Osteoblast (primary cell): ENCODE measurements around the gene TECPR1. TPM values are rescaled to one million over a fixed set of nuclear protein-coding genes. Genes with fewer than 3 reads are reported as not detected.

Experiments used
- DNase-seq: peaks from one replicate; pipeline ENCODE4 v3.0.0; 2011; ENCODE audit warnings: low spot score, mixed read lengths; ENCODE audit not compliant: insufficient read length; ENCODE audit errors: missing footprints
- H2AFZ ChIP-seq: 2 replicates; pipeline ENCODE4 v1.6.0; 2011; ENCODE audit warnings: mild to moderate bottlenecking, low read length
- H3K27ac ChIP-seq: 2 replicates; pipeline ENCODE4 v1.5.1; 2011; ENCODE audit warnings: mild to moderate bottlenecking, low read depth, low read length, moderate library complexity
- H3K27me3 ChIP-seq: 2 replicates; pipeline ENCODE4 v1.6.0; 2012; ENCODE audit warnings: mild to moderate bottlenecking, control low read depth, inconsistent platforms, low read length, moderate library complexity; ENCODE audit not compliant: insufficient read depth
- H3K36me3 ChIP-seq: 2 replicates; pipeline ENCODE4 v1.5.1; 2011; ENCODE audit warnings: mild to moderate bottlenecking, low read length, control low read depth, moderate library complexity; ENCODE audit not compliant: insufficient read depth
- H3K4me1 ChIP-seq: 2 replicates; pipeline ENCODE4 v1.5.1; 2011; ENCODE audit warnings: mild to moderate bottlenecking, low read length, control low read depth, moderate library complexity; ENCODE audit not compliant: insufficient read depth
- H3K4me2 ChIP-seq: 2 replicates; pipeline ENCODE4 v1.6.0; 2011; ENCODE audit warnings: mild to moderate bottlenecking, low read length; ENCODE audit not compliant: insufficient read depth
- H3K4me3 ChIP-seq: fragments of 200-600 bp; sonication (generic); 3 replicates; pipeline ENCODE4 v1.5.1; 2012; ENCODE audit warnings: mild to moderate bottlenecking, low read length, inconsistent platforms; ENCODE audit not compliant: insufficient read depth
- H3K79me2 ChIP-seq: 2 replicates; pipeline ENCODE4 v1.6.0; 2012; ENCODE audit warnings: mild to moderate bottlenecking, low read length, control low read depth, inconsistent platforms; ENCODE audit not compliant: insufficient read depth
- H3K9me3 ChIP-seq: 2 replicates; pipeline ENCODE4 v1.5.1; 2011; ENCODE audit warnings: low read depth, low read length, control low read depth
- H4K20me1 ChIP-seq: 2 replicates; pipeline ENCODE4 v1.6.0; 2012; ENCODE audit warnings: mild to moderate bottlenecking, low read length, control low read depth; ENCODE audit not compliant: insufficient read depth
- total RNA-seq: library from RNA; depleted of rRNA; stranded (reverse); fragments of >200 nt; gene quantifications from 2 replicates; pipeline ENCODE4 v1.2.3, GENCODE V29; 2012
- TF ChIP-seq, protein P1 (sequence below): IDR thresholded peaks from 2 replicates; pipeline ENCODE4 v1.5.1; 2011; ENCODE audit warnings: mild to moderate bottlenecking, low read depth, low read length, moderate library complexity; ENCODE audit errors: extremely low read depth

TECPR1 gene
- total RNA-seq, 1 donor = 20.3 TPM

DNA sequence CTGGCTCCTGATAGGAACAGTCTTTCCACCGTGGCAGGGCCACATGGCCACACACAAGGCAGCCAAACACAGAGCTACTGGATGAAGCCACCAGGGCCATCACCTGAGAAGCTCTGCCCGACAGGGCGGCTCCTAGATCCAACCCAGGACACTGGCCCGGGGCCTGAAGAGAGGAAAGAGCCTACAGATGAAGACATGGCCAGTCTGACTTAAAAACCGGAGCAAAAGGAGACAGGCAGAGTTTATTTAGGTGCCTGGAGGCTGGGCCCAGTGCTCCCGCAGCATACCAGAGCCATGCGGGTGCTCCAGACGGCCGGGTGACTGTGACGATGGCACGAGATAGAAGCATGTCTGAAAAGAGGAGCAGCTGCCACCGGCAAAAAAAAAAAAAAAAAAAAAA is 3.9 kb downstream of the TECPR1 start:
- Histone ChIP-seq H3K4me2 (no peak overlapping the region), H3K79me2 (peaks cover 29% of the 10 kb centered on the region), H3K27me3 (no peaks in the 10 kb centered on the region), H3K36me3 (peaks cover 5% of the 10 kb centered on the region), H4K20me1 (no peaks in the 10 kb centered on the region), H3K9me3 (no peaks in the 10 kb centered on the region), H2AFZ (no peak overlapping the region), H3K27ac (no peak overlapping the region), H3K4me3 (no peak overlapping the region), H3K4me1 (peaks cover 14% of the 10 kb centered on the region)
- peak; percentile 43 for DNase-seq
- TF ChIP-seq, protein P1, sequence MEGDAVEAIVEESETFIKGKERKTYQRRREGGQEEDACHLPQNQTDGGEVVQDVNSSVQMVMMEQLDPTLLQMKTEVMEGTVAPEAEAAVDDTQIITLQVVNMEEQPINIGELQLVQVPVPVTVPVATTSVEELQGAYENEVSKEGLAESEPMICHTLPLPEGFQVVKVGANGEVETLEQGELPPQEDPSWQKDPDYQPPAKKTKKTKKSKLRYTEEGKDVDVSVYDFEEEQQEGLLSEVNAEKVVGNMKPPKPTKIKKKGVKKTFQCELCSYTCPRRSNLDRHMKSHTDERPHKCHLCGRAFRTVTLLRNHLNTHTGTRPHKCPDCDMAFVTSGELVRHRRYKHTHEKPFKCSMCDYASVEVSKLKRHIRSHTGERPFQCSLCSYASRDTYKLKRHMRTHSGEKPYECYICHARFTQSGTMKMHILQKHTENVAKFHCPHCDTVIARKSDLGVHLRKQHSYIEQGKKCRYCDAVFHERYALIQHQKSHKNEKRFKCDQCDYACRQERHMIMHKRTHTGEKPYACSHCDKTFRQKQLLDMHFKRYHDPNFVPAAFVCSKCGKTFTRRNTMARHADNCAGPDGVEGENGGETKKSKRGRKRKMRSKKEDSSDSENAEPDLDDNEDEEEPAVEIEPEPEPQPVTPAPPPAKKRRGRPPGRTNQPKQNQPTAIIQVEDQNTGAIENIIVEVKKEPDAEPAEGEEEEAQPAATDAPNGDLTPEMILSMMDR = no peak

DNA sequence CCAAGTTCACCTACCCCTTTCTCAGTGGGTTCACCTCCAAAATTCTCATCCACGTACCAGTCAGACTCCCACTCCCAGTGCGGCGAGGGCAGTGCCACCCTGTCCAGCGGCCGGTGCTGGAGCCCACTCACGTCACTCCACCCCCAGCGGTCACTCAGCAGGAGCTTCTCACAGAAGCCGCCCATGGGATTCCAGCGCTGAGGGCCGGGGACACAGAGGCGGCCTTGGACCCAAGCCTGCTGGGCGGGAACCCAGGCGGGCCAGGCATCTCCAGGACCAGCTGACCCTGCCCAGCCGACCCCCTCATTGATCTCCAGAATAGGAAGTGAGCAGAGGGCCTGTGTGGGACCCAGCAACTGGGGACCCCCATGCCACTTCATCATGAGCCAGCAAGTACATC is 7.2 kb downstream of the TECPR1 start:
- H3K27me3 ChIP-seq = no peaks in the 10 kb centered on the region
- no peak overlapping the region for H3K4me3 ChIP-seq
- TF ChIP-seq, protein P1 = no peak
- peaks cover 2% of the 10 kb centered on the region for H3K79me2 ChIP-seq
- no peaks in the 10 kb centered on the region for H3K4me1 ChIP-seq
- H3K27ac ChIP-seq = no peak overlapping the region
- no peaks in the 10 kb centered on the region for H3K9me3 ChIP-seq
- no peak overlapping the region for H3K4me2 ChIP-seq
- H2AFZ ChIP-seq = no peak overlapping the region
- H4K20me1 ChIP-seq = no peaks in the 10 kb centered on the region
- peaks cover 10% of the 10 kb centered on the region for H3K36me3 ChIP-seq
- DNase-seq = peak; percentile 9

DNA sequence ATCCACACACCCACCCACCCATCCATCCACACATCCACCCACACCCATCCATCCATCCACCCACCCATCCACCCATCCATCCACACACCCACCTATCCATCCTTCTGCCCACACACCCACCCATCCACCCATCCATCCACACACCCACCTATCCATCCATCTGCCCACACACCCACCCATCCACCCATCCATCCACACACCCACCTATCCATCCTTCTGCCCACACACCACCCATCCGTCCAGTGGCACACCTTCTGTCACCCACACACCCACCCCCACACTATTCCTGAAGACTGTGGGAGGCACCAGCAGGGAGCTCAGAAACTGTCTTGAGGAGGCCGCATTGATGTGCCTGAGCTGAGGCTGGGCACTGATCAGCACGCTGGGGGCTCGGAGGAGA is 9.1 kb downstream of the TECPR1 start:
- no peaks in the 10 kb centered on the region for H4K20me1 ChIP-seq
- peaks cover 10% of the 10 kb centered on the region for H3K36me3 ChIP-seq

DNA sequence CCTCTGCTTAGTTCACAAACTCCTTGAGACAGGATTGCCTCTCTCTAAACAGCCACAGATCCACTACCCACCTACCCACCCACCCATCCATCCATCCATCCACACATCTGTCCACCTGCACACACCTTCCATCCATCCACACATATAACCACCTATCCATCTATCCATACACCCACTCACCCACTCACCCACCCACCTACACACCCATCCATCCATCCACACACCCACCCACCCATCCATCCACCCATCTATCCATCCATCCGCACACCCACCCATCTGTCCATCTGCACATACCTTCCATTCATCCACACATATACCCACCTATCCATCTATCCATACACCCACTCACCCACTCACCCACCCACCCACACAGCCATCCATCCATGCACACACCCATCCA is 9.7 kb downstream of the TECPR1 start:
- H3K36me3 ChIP-seq = peaks cover 11% of the 10 kb centered on the region
- no peaks in the 10 kb centered on the region for H3K79me2 ChIP-seq
- no peaks in the 10 kb centered on the region for H3K27me3 ChIP-seq
- peak; percentile 25 for DNase-seq
- no peak overlapping the region for H3K27ac ChIP-seq
- no peak overlapping the region for H3K4me2 ChIP-seq
- H3K4me3 ChIP-seq = no peak overlapping the region
- H2AFZ ChIP-seq = no peak overlapping the region
- TF ChIP-seq, protein P1 = no peak
- no peaks in the 10 kb centered on the region for H4K20me1 ChIP-seq
- H3K4me1 ChIP-seq = no peaks in the 10 kb centered on the region
- H3K9me3 ChIP-seq = no peaks in the 10 kb centered on the region

More for the DNA sequence above, 9.1 kb downstream of the TECPR1 start:
- Histone ChIP-seq H3K27ac (no peak overlapping the region), H3K27me3 (no peaks in the 10 kb centered on the region), H3K4me3 (no peak overlapping the region), H3K4me2 (no peak overlapping the region), H3K4me1 (no peaks in the 10 kb centered on the region), H3K9me3 (no peaks in the 10 kb centered on the region), H2AFZ (no peak overlapping the region), H3K79me2 (no peaks in the 10 kb centered on the region)
- TF ChIP-seq, protein P1 = no peak
- no peak for DNase-seq
